GM19397 (cell line): ENCODE measurements around the gene FUOM.

Source experiments
- ATAC-seq: cut with Tn5 transposase; IDR thresholded peaks from one replicate; pipeline ENCODE4 v1.9.1; 2021; ENCODE audit warnings: mild to moderate bottlenecking, moderate library complexity; ENCODE audit not compliant: unreplicated experiment

The FUOM gene

GRCh38 chr10:133315847-133316246 is 42.0 kb downstream of the FUOM start:
- ATAC-seq: no peak

DNA sequence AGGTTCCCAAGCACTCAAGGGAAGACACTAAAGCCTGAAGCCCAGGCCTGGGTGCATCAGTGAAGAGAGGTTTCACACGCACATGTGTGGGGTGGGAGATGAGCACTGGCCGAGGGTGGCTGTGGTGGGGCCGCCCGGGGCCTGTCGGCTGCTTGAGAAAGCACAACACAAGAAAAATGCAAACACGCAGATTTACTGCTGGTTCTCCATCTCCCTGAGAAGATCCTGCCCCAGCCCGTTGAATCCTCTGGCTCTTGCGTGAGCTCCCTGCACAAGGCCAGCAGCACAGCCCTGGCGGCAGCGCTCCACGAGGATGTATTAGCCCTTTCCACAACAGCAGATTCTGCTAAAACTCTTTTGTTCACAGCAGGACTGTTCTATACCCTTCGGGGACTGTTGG is 42.9 kb downstream of the FUOM start:
- no peak for ATAC-seq

DNA sequence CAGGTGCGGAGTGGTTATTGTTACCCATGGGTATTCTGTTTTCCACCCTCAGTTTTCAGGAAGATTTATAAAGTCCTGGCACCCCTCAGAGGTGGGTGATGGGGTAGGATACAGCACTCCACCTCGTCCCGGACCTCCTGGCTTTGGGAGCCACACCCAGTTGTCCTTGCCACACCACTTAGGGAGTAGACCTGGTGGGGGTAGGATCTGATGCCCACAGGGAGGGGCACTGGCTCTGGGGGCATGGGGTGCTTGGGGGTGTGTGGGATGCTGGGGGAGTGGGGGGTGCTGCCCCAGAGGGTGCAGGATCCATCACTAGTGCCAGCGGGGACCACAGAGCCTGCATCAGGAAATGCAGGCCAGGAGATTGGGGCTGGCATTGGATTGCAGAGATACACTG is 44.6 kb downstream of the FUOM start:
- ATAC-seq: no peak

- ATAC-seq: no peak
These were observed 45.1 kb downstream of the FUOM start for GRCh38 chr10:133312769-133313145.

DNA sequence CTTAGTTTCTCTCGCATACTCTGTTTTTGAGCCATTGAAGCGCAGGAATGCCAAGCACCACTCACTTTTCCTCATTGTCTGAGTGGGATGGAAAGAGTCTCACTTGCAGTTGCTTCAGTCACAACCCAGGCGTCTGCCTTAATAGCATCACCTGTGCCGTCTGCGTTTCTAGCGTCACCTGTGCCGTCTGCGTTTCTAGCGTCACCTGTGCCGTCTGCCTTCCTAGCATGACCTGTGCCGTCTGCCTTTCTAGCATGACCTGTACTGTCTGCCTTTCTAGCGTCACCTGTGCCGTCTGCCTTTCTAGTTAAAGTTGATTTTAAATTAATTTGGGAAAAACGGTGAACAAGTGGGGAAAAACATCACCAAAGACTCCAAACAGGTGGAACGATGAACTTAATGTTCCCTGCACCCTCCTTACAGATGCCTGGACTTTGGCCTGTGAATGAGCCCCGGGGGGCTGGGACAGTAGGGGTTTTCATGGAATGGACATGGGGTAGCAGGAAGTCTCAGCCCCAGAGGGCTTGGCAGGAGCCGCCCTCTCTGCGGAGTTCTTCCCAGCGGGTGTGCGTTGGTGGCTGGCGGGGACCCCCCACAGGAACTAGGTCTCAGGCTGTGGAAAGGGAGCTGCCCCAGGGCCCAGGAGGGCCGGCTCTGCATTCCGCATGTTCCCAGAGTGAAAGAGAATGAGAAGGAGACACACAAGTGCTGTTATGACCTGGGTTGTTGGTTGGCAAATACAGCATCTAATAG is 45.6 kb downstream of the FUOM start:
- ATAC-seq: no peak

DNA sequence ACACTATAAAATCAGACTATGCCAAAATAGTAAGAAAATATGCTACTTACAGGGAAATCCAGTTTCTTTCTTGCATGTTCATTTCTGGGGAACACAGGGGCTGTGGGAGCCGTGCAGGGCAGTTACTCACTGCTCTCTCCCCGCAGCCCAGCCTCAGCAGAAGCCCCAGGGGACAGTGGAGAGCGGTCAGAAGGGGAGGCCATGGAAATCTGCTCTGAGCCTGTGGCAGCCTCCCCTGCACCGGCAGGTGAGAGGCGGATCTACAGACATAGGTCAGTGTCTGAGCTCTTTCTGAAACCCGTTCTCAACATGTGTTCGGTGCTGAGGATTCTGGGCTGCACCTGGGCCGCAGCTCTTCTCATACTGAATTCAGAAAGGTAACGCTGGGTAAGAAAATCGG is 46.2 kb downstream of the FUOM start:
- ATAC-seq: no peak

GRCh38 chr10:133310789-133311188 is 47.0 kb downstream of the FUOM start:
- ATAC-seq: no peak

GRCh38 chr10:133310399-133310755 is 47.4 kb downstream of the FUOM start:
- no peak for ATAC-seq

GRCh38 chr10:133309720-133310398 is 48.0 kb downstream of the FUOM start:
- no peak for ATAC-seq

DNA sequence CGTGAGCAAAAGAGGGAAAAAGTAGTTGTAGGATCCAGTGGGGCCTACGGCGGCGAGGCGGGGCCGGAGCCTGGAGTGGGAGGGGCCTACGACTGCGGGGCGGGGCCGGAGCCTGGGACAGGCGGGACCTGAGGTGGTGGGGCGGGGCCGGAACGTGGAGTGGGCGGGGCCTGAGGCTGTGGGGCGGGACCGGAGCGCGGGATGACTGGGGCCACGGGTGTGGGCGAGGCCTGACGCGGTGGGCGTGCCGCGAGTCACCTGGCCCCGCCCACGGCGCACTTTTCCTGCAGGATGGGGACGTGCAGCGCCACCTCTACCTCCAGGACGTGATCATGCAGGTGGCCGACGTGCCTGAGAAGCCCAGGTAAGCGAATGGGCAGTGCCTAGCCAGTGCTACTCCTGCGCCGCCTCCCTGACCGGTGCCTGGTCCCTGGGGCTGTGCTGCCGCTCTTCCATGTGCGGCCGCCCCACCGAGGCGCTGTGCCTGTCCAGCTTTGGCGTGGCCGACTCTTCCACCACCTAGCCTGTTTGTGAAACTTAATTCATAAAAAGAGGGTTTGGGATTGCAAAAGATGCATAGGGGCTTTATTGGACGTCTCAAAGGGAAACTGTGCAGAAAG is 48.6 kb downstream of the FUOM start:
- ATAC-seq: peak; percentile 78

- peak; percentile 82 for ATAC-seq
These were observed 49.3 kb downstream of the FUOM start, which contains the start of the genes TUBGCP2 and ZNF511 for GRCh38 chr10:133308421-133309099. TUBGCP2 (minus strand) TSS chr10:133308872; CDS start chr10:133302941, 5,931 bp downstream. ZNF511 (plus strand) TSS chr10:133308914; CDS start chr10:133308944, 30 bp downstream.

DNA sequence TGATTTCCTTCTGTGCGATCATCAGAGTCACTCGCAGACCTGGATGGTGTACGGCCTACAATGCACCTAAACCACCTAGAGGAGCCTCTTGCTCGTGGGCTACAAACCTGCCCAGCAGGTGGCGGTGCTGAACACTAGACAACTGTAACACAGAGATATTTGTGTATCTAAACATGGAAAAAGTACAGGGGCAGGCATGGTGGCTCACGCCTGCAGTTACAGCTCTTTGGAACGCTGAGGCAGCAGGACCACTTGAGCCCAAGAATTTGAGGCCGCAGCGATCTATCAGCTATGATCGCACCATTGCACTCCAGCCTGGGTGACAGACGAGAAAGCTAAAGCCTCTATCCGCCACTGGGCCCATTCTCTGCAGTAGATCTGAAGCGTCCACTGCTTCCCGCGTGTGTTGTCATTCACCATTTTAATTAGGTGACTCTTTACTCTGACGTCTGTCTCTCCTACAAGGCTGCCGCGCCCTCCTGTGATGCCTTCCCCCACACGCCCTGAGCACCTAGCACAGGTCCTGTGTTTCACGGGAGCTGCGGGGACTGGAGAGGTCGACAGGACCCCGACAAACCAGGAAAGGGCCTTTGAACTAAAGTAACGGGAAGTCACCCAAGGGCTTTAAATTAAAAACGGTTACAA is 49.9 kb downstream of the FUOM start:
- ATAC-seq: peak; percentile 28

DNA sequence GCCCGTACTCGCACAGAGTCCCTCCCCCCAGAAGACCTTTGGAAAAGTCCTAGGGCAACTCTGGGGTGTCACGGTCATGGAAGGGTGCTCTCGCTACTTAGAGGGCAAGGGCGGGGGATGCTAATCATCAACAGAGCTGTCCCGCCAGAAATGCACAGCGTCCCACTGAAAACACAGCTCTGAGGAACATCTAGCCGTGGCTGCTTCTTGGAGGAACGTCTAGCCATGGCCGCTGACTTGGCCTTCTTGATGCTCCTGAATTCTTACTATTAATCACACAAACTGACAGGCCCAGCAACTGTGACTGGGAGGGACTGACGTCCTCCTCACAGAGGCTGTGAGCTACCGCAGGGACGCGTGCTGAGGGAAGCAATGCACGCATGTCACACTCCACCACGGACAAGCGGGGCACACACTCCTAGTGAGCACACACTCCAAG is 50.9 kb downstream of the FUOM start:
- no peak for ATAC-seq

DNA sequence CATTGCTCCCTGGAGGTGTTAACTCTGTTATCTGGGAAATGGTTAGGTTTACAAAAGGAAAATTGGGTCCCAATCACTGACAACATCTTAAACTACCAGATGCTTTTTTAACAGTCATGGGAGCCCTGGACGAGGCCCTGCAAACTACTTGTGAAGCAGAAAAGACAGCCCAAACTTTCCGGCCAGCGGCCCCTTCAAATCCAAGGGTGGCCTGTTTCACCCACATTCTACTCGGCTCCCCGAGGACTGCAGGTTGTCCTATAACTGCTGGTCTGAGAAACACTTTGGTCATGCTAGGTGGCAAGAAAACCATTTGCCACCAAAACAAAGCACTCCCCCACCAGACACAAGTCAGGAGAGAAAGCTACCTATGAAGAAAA is 51.7 kb downstream of the FUOM start:
- no peak for ATAC-seq
